Hematopoietic multipotent progenitor cell treated with erythropoietin and hydrocortisone succinate and interleukin-3 and kit ligand, for 8 days (in vitro differentiated cells): ENCODE data around the gene RBCK1.
"Not testable (repeated sequence)": the region's sequence is repeated elsewhere in the genome, so short reads cannot be mapped to it uniquely, and the experiment has no call there.

Experiments
- DNase-seq: peaks from one replicate; pipeline ENCODE4 v3.0.0-alpha.2; 2015

RBCK1 gene

DNA sequence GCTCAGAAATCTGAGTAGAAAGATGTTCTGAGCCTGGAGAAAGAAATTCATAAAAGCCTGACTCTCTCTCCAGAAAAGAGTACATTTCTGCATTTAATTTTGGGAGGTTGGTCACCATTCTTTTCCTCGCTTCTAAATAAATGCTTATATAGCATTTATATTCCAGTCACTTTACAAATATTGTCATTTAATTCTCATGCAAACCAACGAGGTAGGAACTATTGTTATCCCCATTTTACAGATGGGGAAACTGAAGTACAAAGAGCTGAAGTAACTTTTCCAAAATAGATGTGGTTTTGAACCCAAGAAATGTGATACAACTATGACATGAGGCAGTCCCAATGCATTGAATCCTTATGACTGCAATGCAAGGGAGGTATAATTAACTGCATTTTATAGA, 32.0 kb upstream of the RBCK1 start:
- no peak for DNase-seq

DNA sequence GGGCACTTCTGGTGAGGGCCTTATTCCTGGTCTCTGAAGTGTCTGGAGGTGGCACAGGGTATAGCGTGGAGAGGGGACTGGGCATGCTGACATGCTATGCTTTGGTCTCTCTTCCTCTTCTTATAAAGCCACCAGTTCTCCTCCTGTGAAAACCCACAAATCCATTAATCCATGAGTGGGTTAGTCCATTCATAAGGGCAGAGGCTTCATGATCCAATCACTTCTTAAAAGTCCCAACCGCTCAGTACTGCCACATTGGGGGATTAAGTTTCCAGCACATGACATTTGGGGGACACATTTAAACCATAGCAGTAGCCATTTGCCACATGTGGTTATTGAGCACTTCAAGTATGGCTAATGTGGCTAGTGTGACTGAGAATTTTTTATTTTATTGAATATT, 31.3 kb upstream of the RBCK1 start:
- DNase-seq, result no peak

DNA sequence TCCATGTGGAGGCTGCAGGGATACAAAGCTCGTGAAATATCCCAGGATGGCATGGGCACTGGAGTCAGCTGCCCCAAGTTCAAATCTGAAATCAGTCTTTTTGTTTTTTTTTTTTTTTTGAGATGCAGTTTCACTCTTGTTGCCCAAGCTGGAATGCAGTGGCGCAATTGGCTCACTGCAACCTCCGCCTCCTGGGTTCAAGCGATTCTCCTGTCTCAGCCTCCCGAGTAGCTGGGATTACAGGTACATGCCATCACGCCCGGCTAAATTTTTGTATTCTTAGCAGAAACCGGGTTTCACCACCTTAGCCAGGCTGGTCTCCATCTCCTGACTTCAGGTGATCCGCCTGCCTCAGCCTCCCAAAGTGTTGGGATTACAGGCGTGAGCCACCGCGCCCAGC, 30.5 kb upstream of the RBCK1 start:
- not testable (repeated sequence) for DNase-seq

DNA sequence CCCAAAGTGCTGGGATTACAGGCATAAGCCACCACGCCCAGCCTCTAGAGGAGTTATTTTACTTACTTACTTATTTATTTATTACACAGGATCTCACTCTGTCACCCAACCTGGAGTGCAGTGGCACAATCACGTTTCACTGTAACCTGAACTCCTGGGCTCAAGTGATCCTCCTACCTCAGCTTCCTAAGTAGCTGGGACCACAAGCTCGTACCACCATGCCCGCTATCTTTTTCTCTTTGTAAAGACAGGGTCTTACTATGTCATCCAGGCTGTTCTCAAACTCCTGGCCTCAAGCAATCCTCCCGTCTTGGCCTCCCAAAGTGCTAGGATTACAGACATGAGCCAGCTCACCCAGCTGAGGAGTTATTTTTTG, 29.1 kb upstream of the RBCK1 start:
- no peak for DNase-seq

DNA sequence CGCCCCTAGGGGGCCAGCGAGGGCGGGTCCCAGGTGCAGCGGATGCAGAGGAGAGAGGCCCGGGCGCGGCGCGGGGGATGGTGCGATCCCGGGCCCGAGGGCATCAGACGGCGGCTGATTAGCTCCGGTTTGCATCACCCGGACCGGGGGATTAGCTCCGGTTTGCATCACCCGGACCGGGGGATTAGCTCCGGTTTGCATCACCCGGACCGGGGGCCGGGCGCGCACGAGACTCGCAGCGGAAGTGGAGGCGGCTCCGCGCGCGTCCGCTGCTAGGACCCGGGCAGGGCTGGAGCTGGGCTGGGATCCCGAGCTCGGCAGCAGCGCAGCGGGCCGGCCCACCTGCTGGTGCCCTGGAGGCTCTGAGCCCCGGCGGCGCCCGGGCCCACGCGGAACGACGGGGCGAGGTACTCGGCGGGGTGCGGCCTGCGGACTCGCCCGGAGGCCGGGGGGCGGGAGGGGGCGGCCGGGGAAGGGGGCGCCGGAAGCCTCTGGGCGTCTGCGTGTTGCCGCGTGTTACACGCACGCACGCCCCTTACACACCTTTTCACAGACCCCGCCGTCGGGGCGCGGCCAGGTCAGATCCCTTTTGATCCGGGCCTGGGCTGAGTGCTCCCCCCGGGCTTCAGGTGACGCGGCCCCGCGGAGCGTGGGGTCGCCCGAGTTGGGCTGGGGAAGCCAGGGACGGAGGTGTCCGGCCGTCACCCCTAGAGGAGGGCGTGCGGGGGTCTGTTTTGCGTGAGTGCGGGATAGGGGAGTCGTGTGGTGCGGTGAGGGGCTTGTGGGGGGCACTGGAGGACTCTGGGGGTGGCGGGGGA, 27.1 kb upstream of the RBCK1 start:
- DNase-seq, result peak; percentile 35

DNA sequence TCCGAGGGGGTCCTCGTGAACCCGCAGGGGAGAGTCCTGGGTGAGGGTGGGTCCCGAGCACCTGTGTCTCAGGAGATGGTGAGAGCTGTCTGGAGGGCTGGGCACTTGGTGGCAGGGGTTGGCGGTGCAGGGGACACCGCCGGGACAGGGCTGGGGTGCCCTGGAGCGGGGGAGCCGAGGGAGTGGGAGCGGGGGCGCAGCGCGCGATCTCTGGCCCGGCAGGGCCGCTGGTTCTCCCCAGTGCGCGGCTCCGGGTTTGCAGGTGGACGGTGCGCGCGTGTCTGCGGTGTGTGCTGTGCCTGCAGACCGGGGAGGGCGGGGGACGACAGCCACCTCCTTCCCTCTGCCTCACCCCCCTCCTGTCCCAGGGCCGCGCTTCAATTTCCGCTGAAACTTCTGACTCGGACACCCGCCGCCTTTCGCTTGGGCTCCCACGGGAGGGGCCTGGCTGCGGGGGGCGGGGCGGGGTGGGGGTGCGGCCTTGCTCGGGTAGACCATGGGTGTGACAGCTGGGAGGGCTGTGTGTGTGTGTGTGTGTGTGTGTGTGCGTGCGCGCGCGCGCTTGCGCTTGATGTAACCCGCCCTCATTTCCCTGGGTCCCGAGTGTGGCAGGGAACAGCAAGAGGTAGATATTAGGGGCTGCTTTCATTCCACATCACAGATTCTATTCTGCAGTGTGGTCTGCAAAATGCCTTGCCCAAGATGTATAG, 26.4 kb upstream of the RBCK1 start:
- DNase-seq, result peak; percentile 76

DNA sequence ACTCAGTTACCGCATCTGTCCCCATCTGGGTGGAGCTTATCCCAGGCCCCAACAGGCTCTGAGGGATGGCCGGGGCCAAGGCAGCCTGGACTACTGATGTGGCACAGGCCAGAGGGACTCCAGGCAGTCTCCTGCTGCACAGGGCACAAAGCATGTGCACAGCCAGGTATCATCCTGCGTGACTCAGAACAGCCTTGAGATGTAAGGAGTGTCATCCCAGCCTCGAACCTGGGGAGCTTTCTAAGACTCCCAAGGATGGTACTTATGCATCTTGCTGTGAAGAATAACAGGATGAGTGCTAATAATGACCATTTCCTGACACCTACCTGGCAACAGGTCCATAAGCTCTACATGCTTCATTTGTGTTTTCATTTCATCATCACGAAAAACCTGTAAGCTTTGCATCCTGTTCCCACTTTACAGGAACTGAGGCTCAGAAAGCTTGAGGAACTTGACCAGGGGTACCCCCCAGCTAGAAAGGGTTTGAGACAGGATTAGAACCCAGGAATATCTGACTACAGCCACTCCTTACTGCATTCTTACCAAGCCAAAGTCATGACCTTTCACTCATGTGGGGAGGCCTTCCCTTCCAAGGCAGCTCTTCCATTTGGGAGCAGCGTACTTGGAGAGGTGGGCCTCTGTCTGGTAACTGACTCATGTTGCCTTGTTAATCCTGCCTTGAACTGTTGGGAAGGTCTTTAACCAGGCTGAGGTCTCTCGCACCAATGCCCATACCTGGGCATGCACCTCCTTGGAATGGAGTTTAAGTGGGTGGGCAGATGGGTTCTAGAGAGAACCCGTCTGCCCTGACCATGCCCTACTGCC, 25.6 kb upstream of the RBCK1 start:
- DNase-seq, result no peak

DNA sequence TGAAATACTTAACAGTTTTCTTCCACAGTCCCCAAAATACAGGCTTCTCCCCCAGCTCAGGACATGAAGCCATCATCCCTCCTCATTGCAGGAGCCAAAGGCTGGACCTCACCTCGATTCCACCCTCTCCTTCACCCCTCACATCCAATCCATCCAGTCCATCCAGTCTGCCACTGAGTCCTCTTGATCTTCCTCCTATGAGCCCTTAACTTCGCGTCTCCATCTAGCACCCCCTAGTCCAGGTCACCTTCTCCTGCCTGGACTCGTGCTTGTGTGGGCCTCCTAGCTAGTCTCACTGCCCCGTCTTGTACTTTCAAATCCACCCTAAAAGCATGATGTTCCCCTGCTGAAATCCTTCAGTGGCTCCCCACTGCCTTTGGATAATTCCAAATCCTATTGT, 24.2 kb upstream of the RBCK1 start:
- DNase-seq, result no peak

DNA sequence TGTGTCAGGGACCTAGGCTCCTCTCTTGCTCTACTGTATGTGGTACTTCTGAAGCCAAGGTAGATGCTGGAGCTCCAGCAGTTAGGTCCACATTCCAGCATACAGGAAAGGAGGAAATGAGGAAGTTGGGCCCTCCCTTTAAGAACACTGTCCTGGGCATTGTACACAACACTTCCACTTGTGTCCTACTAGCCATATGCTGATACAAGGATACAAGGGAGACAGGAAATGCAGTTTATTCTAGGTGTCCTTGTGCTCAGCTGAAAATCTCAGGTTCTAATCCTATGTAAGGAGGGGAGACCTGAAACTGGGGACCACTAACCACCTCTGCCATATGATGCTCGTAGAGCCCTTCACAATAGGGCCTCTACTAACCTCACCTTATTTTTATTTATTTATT, 23.4 kb upstream of the RBCK1 start:
- DNase-seq, result no peak

DNA sequence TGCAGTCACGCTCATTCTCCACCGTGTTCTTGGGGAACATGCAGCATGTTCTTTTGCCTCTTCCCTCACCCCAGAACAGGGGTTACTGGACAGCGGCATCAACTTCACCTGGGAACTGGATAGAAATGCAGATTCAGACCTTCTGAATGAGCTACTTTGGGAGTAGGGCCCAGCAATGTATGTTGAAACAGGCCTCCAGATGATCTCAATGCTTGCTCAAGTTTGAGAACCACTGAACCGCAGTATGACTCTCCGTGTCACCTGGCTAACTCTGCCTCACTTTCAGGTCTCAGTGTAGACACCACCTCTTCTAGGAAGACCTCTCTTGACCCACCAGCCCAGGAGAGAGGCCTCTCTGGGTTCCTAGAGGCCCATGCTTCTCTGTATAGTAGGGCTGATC, 22.7 kb upstream of the RBCK1 start:
- DNase-seq, result no peak

DNA sequence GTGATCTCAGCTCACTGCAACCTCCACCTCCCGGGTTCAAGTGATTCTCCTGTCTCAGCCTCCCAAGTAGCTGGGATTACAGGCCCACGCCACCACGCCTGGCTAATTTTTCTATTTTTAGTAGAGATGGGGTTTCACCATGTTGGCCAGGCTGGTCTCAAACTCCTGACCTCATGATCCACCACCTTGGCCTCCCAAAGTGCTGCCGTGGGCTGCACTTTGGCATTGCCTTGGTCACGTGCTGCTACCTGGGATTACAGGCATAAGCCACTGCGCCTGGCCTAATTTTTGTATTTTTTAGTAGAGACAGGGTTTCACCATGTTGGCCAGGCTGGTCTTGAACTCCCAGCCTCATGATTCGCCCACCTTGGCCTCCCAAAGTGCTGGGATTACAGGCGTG, 21.5 kb upstream of the RBCK1 start:
- not testable (repeated sequence) for DNase-seq

DNA sequence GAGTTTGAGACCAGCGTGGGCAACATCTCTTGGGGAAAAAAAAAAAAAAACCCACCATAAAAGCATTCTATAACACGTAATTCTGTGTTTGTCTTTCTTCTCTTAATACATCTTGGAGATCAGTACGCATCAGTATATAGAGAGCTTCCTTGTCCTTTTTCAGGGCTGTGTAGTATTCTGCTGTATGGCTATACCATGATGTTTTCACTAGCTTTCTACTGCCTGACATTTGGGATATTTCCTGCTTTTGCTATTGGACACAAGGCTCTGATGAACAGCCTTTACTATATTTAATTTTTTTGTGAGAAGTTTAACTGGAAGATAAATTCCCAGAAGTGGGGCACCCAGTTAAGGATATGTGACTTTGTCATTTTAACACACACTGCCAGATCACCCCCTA, 20.6 kb upstream of the RBCK1 start:
- DNase-seq, result no peak

DNA sequence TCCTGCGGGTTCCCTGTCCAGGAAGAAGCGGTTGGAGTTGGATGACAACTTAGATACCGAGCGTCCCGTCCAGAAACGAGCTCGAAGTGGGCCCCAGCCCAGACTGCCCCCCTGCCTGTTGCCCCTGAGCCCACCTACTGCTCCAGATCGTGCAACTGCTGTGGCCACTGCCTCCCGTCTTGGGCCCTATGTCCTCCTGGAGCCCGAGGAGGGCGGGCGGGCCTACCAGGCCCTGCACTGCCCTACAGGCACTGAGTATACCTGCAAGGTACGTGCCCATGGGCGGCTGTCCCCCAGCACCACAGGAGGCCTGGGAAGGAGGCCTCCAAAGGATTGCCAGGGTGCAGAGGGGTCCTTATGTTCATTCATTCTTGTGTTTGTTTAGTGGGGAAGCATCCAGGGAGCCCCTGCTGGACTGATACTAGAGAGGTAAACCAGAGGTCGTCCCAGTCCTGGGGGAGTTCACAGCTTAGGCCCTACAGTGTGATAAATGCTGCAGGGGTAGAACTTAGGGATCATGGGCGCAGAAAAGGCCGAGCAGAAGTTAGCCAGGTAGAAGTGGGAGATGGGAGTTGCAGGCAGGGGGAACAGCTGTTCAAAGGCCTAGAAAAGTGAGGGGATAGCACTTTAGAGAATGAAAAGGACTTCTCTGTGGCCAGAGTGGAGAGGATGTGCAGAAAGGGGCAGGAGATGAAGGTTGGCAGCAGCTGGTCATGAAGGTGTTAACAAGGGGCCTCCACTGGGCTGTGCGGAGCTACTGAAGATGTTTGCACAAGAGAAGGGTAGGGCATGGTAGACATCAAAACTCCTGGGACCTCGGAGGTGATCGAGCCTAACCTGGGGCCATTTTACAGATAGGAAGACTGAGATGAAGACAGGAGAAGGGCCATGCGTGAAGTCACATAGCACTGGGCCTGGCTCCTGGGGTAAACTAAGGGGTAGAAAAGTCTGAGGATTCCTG, 19.8 kb upstream of the RBCK1 start:
- DNase-seq, result no peak

DNA sequence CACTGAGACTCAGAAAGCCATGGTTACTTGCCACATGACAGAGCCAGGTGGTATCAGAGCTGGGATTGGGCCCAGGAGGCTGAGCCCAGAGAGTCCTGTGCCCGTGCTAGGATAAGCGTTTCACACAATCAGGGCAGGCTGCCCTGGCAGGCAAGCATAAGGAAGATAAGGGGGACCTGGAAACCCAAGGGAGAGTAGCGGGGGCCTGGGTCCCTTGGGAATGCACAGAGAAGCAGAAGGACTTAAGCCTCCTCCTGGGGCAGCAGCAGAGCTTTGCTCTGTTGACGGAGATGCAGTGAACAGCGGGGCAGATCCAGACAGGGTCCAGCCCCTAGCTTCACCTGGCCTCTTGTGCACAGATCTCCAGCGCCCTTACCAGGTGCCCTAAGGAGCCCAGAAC, 18.9 kb upstream of the RBCK1 start:
- DNase-seq, result no peak

DNA sequence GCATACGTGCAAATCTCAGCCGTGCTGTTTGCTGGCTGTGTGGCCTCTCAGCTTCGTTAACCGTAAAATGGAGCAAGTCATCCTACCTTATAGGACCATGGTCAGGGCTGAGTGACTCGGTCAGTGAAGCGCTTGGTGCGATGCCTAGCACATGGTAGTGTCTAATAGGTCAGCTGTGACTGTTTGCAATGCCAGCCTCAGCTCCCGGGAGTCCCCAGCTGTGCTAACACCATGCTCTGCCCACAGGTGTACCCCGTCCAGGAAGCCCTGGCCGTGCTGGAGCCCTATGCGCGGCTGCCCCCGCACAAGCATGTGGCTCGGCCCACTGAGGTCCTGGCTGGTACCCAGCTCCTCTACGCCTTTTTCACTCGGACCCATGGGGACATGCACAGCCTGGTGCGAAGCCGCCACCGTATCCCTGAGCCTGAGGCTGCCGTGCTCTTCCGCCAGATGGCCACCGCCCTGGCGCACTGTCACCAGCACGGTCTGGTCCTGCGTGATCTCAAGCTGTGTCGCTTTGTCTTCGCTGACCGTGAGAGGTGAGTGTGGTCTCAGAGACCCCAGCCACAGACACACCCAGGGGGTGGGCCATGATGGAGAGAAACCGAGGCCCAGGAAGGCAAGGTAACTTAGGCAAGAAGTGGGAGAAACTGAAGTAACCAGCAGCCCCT, 16.9 kb upstream of the RBCK1 start:
- DNase-seq, result no peak

DNA sequence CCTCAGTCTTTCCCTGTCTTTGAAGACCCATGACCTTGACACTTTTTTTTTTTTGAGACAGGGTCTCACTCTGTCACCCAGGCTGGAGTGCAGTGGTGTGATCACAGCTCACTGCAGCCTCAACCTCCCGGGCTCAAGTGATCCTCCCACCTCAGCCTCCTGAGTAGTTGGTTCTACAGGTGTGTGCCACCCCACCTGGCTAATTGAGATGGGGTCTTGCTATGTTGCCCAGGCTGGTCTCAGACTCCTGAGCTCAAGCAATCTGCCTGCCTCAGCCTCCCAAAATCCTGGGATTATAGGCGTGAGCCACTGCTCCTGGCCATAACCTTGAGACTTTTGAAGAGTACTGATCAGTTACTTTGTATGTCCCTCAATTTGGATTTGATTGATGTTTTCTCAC, 14.8 kb upstream of the RBCK1 start:
- DNase-seq, result not testable (repeated sequence)

DNA sequence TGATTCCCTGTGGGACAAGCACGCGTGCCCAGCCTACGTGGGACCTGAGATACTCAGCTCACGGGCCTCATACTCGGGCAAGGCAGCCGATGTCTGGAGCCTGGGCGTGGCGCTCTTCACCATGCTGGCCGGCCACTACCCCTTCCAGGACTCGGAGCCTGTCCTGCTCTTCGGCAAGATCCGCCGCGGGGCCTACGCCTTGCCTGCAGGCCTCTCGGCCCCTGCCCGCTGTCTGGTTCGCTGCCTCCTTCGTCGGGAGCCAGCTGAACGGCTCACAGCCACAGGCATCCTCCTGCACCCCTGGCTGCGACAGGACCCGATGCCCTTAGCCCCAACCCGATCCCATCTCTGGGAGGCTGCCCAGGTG, 11.9 kb upstream of the RBCK1 start:
- no peak for DNase-seq

DNA sequence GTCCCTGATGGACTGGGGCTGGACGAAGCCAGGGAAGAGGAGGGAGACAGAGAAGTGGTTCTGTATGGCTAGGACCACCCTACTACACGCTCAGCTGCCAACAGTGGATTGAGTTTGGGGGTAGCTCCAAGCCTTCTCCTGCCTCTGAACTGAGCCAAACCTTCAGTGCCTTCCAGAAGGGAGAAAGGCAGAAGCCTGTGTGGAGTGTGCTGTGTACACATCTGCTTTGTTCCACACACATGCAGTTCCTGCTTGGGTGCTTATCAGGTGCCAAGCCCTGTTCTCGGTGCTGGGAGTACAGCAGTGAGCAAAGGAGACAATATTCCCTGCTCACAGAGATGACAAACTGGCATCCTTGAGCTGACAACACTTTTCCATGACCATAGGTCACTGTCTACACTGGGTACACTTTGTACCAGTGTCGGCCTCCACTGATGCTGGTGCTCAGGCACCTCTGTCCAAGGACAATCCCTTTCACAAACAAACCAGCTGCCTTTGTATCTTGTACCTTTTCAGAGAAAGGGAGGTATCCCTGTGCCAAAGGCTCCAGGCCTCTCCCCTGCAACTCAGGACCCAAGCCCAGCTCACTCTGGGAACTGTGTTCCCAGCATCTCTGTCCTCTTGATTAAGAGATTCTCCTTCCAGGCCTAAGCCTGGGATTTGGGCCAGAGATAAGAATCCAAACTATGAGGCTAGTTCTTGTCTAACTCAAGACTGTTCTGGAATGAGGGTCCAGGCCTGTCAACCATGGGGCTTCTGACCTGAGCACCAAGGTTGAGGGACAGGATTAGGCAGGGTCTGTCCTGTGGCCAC, 11.3 kb upstream of the RBCK1 start:
- no peak for DNase-seq

DNA sequence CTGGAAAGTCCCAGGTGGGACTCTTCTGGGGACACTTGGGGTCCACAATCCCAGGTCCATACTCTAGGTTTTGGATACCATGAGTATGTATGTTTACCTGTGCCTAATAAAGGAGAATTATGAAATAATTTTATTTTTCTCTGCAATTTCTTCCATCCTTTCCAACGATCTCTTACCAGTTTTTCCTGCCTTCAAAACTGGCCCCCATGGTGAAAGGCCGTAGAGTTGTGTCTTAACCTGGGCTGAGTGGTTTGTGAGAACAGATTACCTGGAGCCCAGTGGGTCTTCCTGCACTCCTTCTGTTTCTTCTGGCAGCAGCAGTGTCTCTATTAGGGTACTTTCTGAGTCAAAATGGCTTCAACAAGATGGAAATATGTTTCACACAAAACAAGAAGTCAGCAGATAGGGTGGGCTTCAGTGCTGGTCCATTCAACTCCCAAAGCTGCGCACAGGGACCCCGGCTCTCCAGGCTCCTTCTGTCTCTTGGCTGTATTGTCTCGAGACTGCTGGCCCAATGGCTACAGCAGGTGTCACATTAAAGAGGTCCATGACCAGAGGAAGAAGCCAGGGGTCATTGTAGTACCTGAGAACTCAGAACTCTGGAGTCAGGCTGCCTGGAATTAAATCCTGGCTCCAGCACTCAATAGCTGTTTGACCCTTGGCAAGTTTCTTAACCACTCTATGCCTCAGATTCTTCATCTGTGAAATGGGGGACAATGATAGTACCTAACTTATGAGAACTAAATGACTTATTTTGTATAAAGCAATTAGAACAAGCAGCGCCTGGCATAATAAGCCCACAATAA, 10.5 kb upstream of the RBCK1 start:
- no peak for DNase-seq

DNA sequence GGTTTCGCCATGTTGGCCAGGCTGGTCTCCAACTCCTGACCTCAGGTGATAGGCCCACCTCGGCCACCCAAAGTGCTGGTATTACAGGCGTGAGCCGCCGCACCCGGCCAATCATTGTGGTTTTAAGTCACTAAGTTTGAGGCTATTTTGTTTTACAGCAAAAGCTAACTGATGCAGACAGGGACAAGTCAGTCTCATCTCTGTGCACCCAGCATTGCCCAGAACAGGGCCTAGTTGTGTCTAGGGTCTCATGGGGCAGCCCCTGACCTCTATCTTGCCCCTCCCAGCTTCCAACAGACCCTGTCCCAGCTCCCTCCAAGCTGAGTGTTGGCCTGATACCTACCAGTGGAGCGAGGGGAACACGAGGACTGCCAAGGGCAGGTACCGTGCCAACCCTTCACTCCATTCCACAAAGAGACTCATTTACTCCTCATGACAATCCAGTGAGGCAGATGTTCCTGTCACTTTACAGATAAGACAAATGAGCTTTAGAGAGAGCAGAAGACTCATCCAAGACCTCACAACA, 8.9 kb upstream of the RBCK1 start:
- peak; percentile 65 for DNase-seq
